ENCODE measurements around the gene LRRC15.

- no peak for TF ChIP-seq POLR2A (IDR thresholded peaks at IDR 0.05; ENCODE audit: low read depth, low read length)
- TF ChIP-seq POLR2AphosphoS5 (IDR thresholded peaks at IDR 0.05; ENCODE audit: insufficient read depth, low read depth, low read length), result no peak
- TF ChIP-seq EZH2 (IDR thresholded peaks at IDR 0.05; ENCODE audit: borderline replicate concordance, low read depth, low read length, severe bottlenecking), result no peak
Observed at GRCh38 chr3:194395778-194396538, 26.4 kb upstream of the LRRC15 start.
